ENCODE data around the gene MUS81.

DNA sequence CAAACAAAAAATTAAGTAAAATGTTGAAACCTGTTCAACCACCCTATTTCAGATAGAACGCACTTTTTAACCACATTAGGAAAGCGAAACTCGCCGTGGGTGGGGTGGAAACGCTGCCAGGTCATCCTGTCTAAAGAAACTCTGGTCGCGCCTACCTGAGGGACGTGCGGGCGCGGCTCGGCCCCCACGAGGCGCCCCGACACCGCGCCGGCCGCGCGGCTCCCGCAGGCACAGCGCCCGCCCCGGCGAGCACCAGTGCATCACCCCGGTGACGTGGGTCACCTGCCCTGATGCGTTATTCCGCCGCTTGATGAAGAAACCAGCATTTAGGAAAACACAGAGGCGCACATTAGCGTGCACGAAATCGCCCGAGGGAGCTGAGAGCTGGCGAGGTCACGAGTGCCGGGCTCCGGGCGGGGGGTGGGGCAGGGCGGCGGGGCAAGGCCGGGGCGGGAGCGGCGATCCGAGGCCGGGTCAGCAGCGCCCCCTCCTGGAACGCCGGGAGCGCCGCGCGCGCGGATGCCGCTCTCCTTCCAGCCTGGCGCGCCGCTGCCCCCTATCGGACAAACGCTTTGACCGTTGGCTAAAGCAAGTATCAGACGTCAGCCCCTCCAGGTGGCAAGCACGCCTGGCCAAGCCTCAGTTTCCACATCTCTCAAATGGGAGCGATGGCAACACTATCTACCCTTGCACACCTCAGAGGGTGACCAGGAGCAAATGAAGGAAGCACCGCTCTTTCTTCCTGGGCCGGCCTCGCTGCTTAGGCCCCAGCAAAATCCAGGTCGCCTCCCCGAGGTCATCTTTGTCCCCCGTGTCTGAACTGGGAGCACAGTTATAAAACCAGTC is 42.2 kb upstream of the MUS81 start:
- no peak for TF ChIP-seq GATA3 (IDR thresholded peaks at IDR 0.05; ENCODE audit: low read depth, low read length)
- TF ChIP-seq GATA2 (IDR thresholded peaks at IDR 0.05; ENCODE audit: low read depth, low read length): no peak

Data from SH-SY5Y (cell line).